CD14-positive monocyte (primary cell): ENCODE data around the gene PRRC2B. TPM values are rescaled to one million over a fixed set of nuclear protein-coding genes. Genes with fewer than 3 reads are reported as not detected.

Experiments
- DNase-seq, 3 donors: peaks; one replicate each; pipeline ENCODE4 v3.0.0-alpha.2; 2011 to 2022
- H2AFZ ChIP-seq: 2 replicates; pipeline ENCODE4 v1.6.0; 2012; ENCODE audit warnings: mild to moderate bottlenecking, low read depth, low read length, inconsistent platforms; ENCODE audit not compliant: insufficient read depth, poor library complexity, severe bottlenecking
- H3K27ac ChIP-seq, 2 donors: 1 replicate in 1 of 2; 2 replicates in 1 of 2; pipeline ENCODE4 v1.5.1; 2012 to 2013; ENCODE audit warnings: low read length in 2 of 2, control low read depth in 1 of 2, inconsistent platforms in 1 of 2, low read depth in 1 of 2, mild to moderate bottlenecking in 1 of 2
- H3K27me3 ChIP-seq, 2 donors: one replicate each; pipeline versions ENCODE4 v1.6.0 to v1.6.1; 2011 to 2013; ENCODE audit warnings: low read length in 2 of 2; ENCODE audit not compliant: control insufficient read depth in 2 of 2, insufficient read depth in 2 of 2
- H3K36me3 ChIP-seq, 2 donors: replicated peaks in 1 of 2; 1 replicate in 1 of 2; 2 replicates in 1 of 2; pipeline versions ENCODE4 v1.5.1 to v1.6.1; 2012 to 2013; ENCODE audit warnings: low read length in 2 of 2, control low read depth in 1 of 2, inconsistent platforms in 1 of 2, mild to moderate bottlenecking in 1 of 2; ENCODE audit not compliant: insufficient read depth in 2 of 2, control insufficient read depth in 1 of 2
- H3K4me1 ChIP-seq, 2 donors: 1 replicate in 1 of 2; 2 replicates in 1 of 2; pipeline versions ENCODE4 v1.5.1 to v1.6.1; 2012 to 2013; ENCODE audit warnings: low read length in 2 of 2, control low read depth in 1 of 2, inconsistent platforms in 1 of 2, mild to moderate bottlenecking in 1 of 2, moderate library complexity in 1 of 2; ENCODE audit not compliant: insufficient read depth in 2 of 2, control insufficient read depth in 1 of 2
- H3K4me2 ChIP-seq: replicated peaks from 2 replicates; pipeline ENCODE3; 2012; ENCODE audit warnings: low read length, moderate library complexity, mild to moderate bottlenecking; ENCODE audit not compliant: poor library complexity, severe bottlenecking; ENCODE audit errors: extremely low read depth
- H3K4me3 ChIP-seq, 3 experiments: fragments of 200-600 bp in 1 of 3; sonication (generic) in 1 of 3; replicated peaks in 1 of 3; 1 replicate in 2 of 3; 2 replicates in 1 of 3; pipeline ENCODE4 v1.5.1; 2011 to 2013; ENCODE audit warnings: low read length in 3 of 3, mild to moderate bottlenecking in 3 of 3, control low read depth in 2 of 3, low read depth in 2 of 3, inconsistent platforms in 1 of 3, moderate library complexity in 1 of 3
- H3K79me2 ChIP-seq: 2 replicates; pipeline ENCODE4 v1.6.0; 2012; ENCODE audit warnings: mild to moderate bottlenecking, control low read depth, inconsistent platforms, low read length, moderate library complexity; ENCODE audit not compliant: insufficient read depth
- H3K9ac ChIP-seq: 2 replicates; pipeline ENCODE4 v1.6.0; 2017; ENCODE audit warnings: low read length, mild to moderate bottlenecking; ENCODE audit not compliant: insufficient read depth, poor library complexity, severe bottlenecking
- H3K9me3 ChIP-seq, 2 donors: replicated peaks in 1 of 2; 1 replicate in 1 of 2; 2 replicates in 1 of 2; pipeline versions ENCODE4 v1.5.1 to v1.6.1; 2012 to 2013; ENCODE audit warnings: low read length in 2 of 2, control low read depth in 1 of 2; ENCODE audit not compliant: control insufficient read depth in 1 of 2, insufficient read depth in 1 of 2
- H4K20me1 ChIP-seq: 2 replicates; pipeline ENCODE4 v1.6.0; 2012; ENCODE audit warnings: mild to moderate bottlenecking, low read length, control low read depth, moderate library complexity; ENCODE audit not compliant: insufficient read depth
- H3K27ac Mint-ChIP-seq, 7 donors: one replicate each; pipeline ENCODE4 v1.8.0; 2020; ENCODE audit warnings: mild to moderate bottlenecking in 7 of 7, mixed read lengths in 7 of 7, moderate library complexity in 6 of 7, inconsistent platforms in 2 of 7
- H3K27me3 Mint-ChIP-seq, 3 donors: one replicate each; pipeline ENCODE4 v1.8.0; 2021 to 2022; ENCODE audit warnings: low read depth in 3 of 3, mild to moderate bottlenecking in 3 of 3, mixed read lengths in 3 of 3, moderate library complexity in 3 of 3, inconsistent platforms in 1 of 3
- H3K36me3 Mint-ChIP-seq, 2 donors: one replicate each; pipeline ENCODE4 v1.8.0; 2020; ENCODE audit warnings: mixed read lengths in 2 of 2, inconsistent platforms in 1 of 2, mild to moderate bottlenecking in 1 of 2
- H3K4me1 Mint-ChIP-seq: one replicate; pipeline ENCODE4 v1.8.0; 2020; ENCODE audit warnings: mild to moderate bottlenecking, mixed read lengths
- H3K4me3 Mint-ChIP-seq, 2 donors: one replicate each; pipeline ENCODE4 v1.8.0; 2020; ENCODE audit warnings: mild to moderate bottlenecking in 2 of 2, mixed read lengths in 2 of 2, moderate library complexity in 1 of 2
- H3K9me3 Mint-ChIP-seq, 7 donors: one replicate each; pipeline ENCODE4 v1.8.0; 2020 to 2022; ENCODE audit warnings: mixed read lengths in 7 of 7, mild to moderate bottlenecking in 6 of 7, moderate library complexity in 6 of 7, inconsistent platforms in 2 of 7
- CTCF ChIP-seq: fragments of 200-600 bp; IDR thresholded peaks from one replicate; pipeline ENCODE4 v1.8.0; 2022; ENCODE audit warnings: antibody characterized with exemption, mild to moderate bottlenecking
- WGBS: methylation state at CpG from one replicate; pipeline ENCODE4 v1.1.5; 2013; ENCODE audit warnings: missing lambda C conversion rate; ENCODE audit not compliant: insufficient coverage; 5-methylcytosine and 5-hydroxymethylcytosine counted together
- intact Hi-C, 2 donors: fragments of 100-400 bp; cut with micrococcal nuclease; formaldehyde crosslinking; loops; one replicate each; pipeline versions ENCODE4 v1.15.0 to v1.15.1; 2023
- polyA plus RNA-seq, 3 donors: library from polyadenylated mRNA; depleted of rRNA in 1 of 3; unstranded in 2 of 3; stranded (reverse) in 1 of 3; fragments of 300-500 nt in 2 of 3; fragments of >200 nt in 1 of 3; fragmentation: Illumina TruSeq in 2 of 3; gene quantifications; 1 replicate in 2 of 3; 2 replicates in 1 of 3; pipeline ENCODE4 v1.2.3, GENCODE V29; 2012 to 2021

Gene PRRC2B
- polyA plus RNA-seq, 3 donors: 2.8 to 36.2 (median 8.6) TPM

DNA sequence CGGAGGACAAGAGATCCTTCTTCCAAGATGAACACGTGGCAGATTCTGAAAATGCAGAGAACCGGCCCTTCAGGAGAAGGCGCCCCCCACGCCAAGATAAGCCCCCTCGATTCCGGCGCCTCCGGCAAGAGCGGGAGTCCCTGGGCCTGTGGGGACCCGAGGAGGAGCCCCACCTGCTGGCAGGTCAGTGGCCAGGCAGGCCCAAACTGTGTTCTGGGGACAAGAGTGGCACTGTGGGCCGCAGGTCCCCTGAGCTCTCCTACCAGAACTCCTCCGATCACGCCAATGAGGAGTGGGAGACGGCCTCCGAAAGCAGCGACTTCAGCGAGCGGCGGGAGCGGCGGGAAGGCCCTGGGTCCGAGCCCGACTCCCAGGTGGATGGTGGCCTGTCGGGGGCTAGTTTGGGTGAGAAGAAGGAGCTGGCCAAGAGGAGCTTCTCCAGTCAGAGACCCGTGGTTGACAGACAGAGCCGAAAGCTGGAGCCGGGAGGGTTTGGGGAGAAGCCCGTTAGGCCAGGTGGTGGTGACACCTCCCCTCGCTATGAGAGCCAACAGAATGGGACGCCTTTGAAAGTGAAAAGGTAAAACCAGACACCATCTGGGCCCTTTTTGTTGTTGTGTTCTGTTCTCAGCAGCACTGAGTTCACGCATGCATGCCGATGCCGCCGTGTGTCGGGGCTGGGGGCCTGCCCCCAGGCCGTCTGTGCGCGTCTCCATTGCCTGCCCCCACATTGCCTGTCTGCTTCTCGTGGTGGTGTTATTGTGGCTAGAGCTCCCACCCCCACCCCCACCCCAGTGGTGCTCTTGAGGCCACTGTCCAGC is 82.3 kb downstream of the PRRC2B start:
- Histone ChIP-seq H3K9me3 (no peaks in the 10 kb centered on the region), H3K4me2 (no peak overlapping the region), H3K4me1 (no peaks in the 10 kb centered on the region), H3K9ac (no peak overlapping the region), H3K79me2 (peaks cover 6% of the 10 kb centered on the region), H3K36me3 (peaks cover 89 to 98% of the 10 kb centered on the region in 2 donors), H3K27ac (no peak overlapping the region), H4K20me1 (peaks cover 81% of the 10 kb centered on the region), H2AFZ (no peak overlapping the region), H3K4me3 (no peak overlapping the region), H3K27me3 (no peaks in the 10 kb centered on the region)
- no peak overlapping the region for H3K27ac Mint-ChIP-seq
- 97% methylated on average over 29 of the region's 40 CpGs for WGBS
- peaks cover 0 to 1% (median 0%) of the 10 kb centered on the region in 3 donors for H3K27me3 Mint-ChIP-seq
- intact Hi-C loops: loop anchor here in 1 of 2 donors (5.0 kb wide), 1 partner anchor 129 kb away; no protein-coding TSS in a partner anchor
- H3K4me1 Mint-ChIP-seq: no peaks in the 10 kb centered on the region
- no peak overlapping the region for H3K4me3 Mint-ChIP-seq
- no peaks in the 10 kb centered on the region for H3K9me3 Mint-ChIP-seq
- DNase-seq: no peak
- TF ChIP-seq CTCF: peak; percentile 29
- H3K36me3 Mint-ChIP-seq: peaks cover 82 to 97% of the 10 kb centered on the region in 2 donors

GRCh38 chr9:131476777-131477345 is 83.0 kb downstream of the PRRC2B start:
- Mint-ChIP-seq H3K36me3 (peaks cover 85 to 100% of the 10 kb centered on the region in 2 donors), H3K27me3 (peaks cover 0 to 1% (median 0%) of the 10 kb centered on the region in 3 donors), H3K27ac (no peak overlapping the region), H3K4me3 (no peak overlapping the region), H3K4me1 (no peaks in the 10 kb centered on the region), H3K9me3 (no peaks in the 10 kb centered on the region)
- 93% methylated on average over 16 of the region's 18 CpGs for WGBS
- Histone ChIP-seq H3K9ac (no peak overlapping the region), H3K4me3 (no peak overlapping the region), H2AFZ (no peak overlapping the region), H3K4me1 (no peaks in the 10 kb centered on the region), H3K79me2 (peaks cover 6% of the 10 kb centered on the region), H3K9me3 (no peaks in the 10 kb centered on the region), H4K20me1 (peaks cover 78% of the 10 kb centered on the region), H3K36me3 (peaks cover 89 to 98% of the 10 kb centered on the region in 2 donors), H3K4me2 (no peak overlapping the region), H3K27me3 (no peaks in the 10 kb centered on the region), H3K27ac (no peak overlapping the region)
- no peak for DNase-seq
- TF ChIP-seq CTCF: no peak
- intact Hi-C loops: loop anchor here in 1 of 2 donors (5.0 kb wide), 1 partner anchor 130 kb away; no protein-coding TSS in a partner anchor
